Naive thymus-derived CD8-positive, alpha-beta T cell (primary cell): ENCODE data around the gene SLC15A3. TPM values are rescaled to one million over a fixed set of nuclear protein-coding genes. Genes with fewer than 3 reads are reported as not detected.
"Not testable (repeated sequence)": the region's sequence is repeated elsewhere in the genome, so short reads cannot be mapped to it uniquely, and the experiment has no call there.

Experiments used
- ATAC-seq, 2 donors: fragments of 150-1000 bp; cut with Tn5 transposase in 1 of 2; sonication (Bioruptor Pico), chemical (Tn5 transposase) in 1 of 2; 1 replicate in 1 of 2; 2 replicates in 1 of 2; pipeline ENCODE4 v1.10.0; 2021; ENCODE audit warnings: mild to moderate bottlenecking in 2 of 2, moderate library complexity in 2 of 2
- POLR2A ChIA-PET: fragments of 350-600 bp; sonication (Branson Sonifier 250); formaldehyde crosslinking; loops from one replicate; lab custom pipeline; 2021; ENCODE audit warnings: antibody characterized with exemption; lab: Charles Lee
- DNase-seq, 10 donors: peaks; one replicate each; pipeline versions ENCODE4 v3.0.0 to v3.0.0-alpha.2; 2020 to 2022
- H3K27ac Mint-ChIP-seq, 10 donors: one replicate each; pipeline ENCODE4 v1.8.0; 2020 to 2022; ENCODE audit warnings: mild to moderate bottlenecking in 10 of 10, mixed read lengths in 10 of 10, moderate library complexity in 4 of 10, inconsistent platforms in 1 of 10
- H3K27me3 Mint-ChIP-seq, 5 donors: one replicate each; pipeline ENCODE4 v1.8.0; 2021 to 2022; ENCODE audit warnings: mixed read lengths in 5 of 5
- H3K36me3 Mint-ChIP-seq, 3 donors: one replicate each; pipeline ENCODE4 v1.8.0; 2020 to 2022; ENCODE audit warnings: mixed read lengths in 3 of 3, mild to moderate bottlenecking in 2 of 3, inconsistent platforms in 1 of 3
- H3K4me1 Mint-ChIP-seq, 4 donors: one replicate each; pipeline ENCODE4 v1.8.0; 2021 to 2022; ENCODE audit warnings: mixed read lengths in 4 of 4
- H3K4me3 Mint-ChIP-seq, 10 donors: one replicate each; pipeline ENCODE4 v1.8.0; 2020 to 2022; ENCODE audit warnings: mild to moderate bottlenecking in 10 of 10, mixed read lengths in 10 of 10, moderate library complexity in 6 of 10, inconsistent platforms in 1 of 10
- H3K9me3 Mint-ChIP-seq, 9 donors: one replicate each; pipeline ENCODE4 v1.8.0; 2020 to 2022; ENCODE audit warnings: mixed read lengths in 9 of 9, mild to moderate bottlenecking in 3 of 9, inconsistent platforms in 1 of 9, moderate library complexity in 1 of 9
- polyA plus RNA-seq, 3 donors: library from polyadenylated mRNA; unstranded; fragments of 300-500 nt; fragmentation: Illumina TruSeq; gene quantifications; one replicate each; pipeline ENCODE4 v1.2.3, GENCODE V29; 2021
- total RNA-seq, 8 experiments: library from RNA in 2 of 8; stranded (reverse) in 2 of 8; gene quantifications; one replicate each; pipeline ENCODE4 v1.2.3 and lab custom pipeline; 2021 to 2026

The SLC15A3 gene
- total and polyA plus RNA-seq, 5 experiments from 2014 or later: 0.90 to 14.9 (median 3.4) TPM

DNA sequence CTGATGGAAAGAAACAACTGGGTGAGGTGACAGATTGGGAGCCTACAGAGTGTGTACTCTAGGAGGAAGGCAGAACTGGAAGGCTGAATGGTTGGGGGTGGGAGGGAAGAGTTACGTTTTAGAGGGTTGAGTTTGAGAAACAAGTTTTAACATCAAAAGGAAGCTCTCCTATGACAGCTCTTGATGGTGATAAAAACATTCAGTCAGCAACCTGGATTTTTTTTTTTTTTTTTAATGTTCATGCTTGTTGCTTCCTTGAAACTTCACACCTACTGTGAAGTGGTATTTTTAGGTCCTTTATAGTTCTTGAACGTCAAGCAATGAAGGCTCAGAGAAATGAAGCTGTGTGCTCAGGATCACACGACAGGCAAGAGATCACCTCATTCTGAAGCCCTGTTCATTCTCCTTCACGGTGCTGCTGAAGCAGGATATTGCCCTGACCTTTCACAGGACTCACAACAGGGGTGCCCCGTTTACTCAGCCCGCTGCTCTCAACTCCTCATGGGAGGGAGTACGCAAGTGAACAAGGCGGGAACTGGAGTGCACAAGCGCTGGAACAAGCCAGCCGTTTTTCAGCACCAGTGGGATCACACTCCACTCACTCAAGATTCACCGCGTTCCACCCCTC, 39.6 kb downstream of the SLC15A3 start:
- H3K9me3 Mint-ChIP-seq: peaks cover 0 to 2% (median 0%) of the 10 kb centered on the region in 9 donors
- H3K27ac Mint-ChIP-seq: peak overlapping the region; percentile 91 to 100 (median 98)
- peak in 8 of 10 donors; percentile 39 to 83 (median 62) for DNase-seq
- ATAC-seq: peak; percentile 51 to 72
- H3K27me3 Mint-ChIP-seq: peaks cover 0 to 1% (median 0%) of the 10 kb centered on the region in 5 donors
- H3K4me3 Mint-ChIP-seq: peak overlapping the region; percentile 51 to 100 (median 98)
- POLR2A ChIA-PET: interaction anchor here (0.6 to 4.5 kb wide), 16 partner anchors 7 to 1733 kb away, joined by 3 to 48 read pairs (median 4); partner anchors contain the start of genes CD5, PRPF19 and TMEM132A
- H3K4me1 Mint-ChIP-seq: peaks cover 29 to 80% (median 71%) of the 10 kb centered on the region in 4 donors
- H3K36me3 Mint-ChIP-seq: peaks cover 0 to 7% (median 2%) of the 10 kb centered on the region in 3 donors

DNA sequence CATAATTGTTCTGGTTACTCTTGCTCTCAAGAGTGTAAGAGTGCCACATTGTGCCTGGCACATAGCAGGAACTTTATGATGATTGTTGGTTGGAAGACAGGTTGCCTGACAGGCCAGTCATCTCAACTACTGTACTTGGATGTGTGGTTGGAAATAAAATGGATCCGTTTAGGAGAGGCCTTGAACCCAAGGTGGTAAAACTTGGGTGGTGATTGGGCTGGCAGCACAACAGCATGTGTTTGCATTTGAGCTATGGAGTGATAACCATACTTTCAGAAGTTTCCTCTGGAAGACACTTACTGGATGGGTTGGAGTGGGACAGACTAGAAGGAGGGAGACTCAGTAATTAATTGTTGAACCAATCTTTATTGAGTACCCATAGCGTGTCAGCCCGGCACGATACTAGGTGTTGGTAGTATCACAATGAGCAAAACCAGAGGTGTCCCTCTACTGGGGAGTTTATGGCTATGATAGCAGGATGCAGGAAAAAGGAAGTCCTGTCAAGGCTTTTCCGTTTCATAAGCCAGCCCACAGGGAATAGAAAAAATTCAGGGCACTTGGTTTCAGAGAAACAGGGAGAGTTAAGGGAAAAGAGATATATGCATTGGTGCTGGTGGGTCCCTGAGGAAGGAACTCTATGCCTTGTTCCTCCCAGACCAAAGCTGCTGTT, 41.1 kb downstream of the SLC15A3 start:
- POLR2A ChIA-PET: interaction anchor here (0.8 kb wide), 1 partner anchor 141 kb away, joined by 3 read pairs; no protein-coding TSS in a partner anchor
- Mint-ChIP-seq H3K4me3 (peak overlapping the region in 5 of 10 donors; percentile 17 to 42 (median 30)), H3K27ac (peak overlapping the region in 9 of 10 donors; percentile 91 to 100 (median 98)), H3K36me3 (peaks cover 0 to 2% (median 2%) of the 10 kb centered on the region in 3 donors), H3K4me1 (peaks cover 30 to 76% (median 69%) of the 10 kb centered on the region in 4 donors), H3K9me3 (peaks cover 0 to 2% (median 0%) of the 10 kb centered on the region in 9 donors), H3K27me3 (peaks cover 0 to 1% (median 0%) of the 10 kb centered on the region in 5 donors)
- DNase-seq (no peak), ATAC-seq (no peak)

DNA sequence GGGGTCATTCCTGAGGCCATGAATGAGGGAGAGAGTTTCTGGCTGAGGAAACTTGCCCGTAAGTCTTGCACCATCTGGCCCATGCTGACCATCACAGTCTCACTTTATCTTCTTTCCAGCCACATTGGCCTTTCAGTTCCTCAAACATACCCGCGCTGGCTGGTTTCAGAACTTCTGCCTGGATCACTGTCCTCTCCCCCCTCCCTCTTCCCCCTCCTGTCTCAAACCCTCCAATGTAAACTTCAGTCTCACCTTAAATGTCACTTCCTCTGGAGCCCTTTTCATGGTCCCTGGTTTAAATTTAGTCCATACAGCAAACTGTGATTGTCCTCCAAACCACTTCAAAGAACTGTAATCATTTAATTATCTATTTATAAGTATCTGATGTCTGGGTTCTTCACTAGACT, 41.7 kb downstream of the SLC15A3 start:
- Mint-ChIP-seq H3K4me3 (no peak overlapping the region), H3K27me3 (peaks cover 0 to 1% (median 0%) of the 10 kb centered on the region in 5 donors), H3K36me3 (peaks cover 0 to 2% (median 0%) of the 10 kb centered on the region in 3 donors), H3K27ac (peak overlapping the region in 8 of 10 donors; percentile 22 to 100 (median 98)), H3K9me3 (peaks cover 0 to 2% (median 0%) of the 10 kb centered on the region in 9 donors), H3K4me1 (peaks cover 29 to 76% (median 68%) of the 10 kb centered on the region in 4 donors)
- POLR2A ChIA-PET: no interaction called here
- no peak for DNase-seq
- ATAC-seq: no peak

DNA sequence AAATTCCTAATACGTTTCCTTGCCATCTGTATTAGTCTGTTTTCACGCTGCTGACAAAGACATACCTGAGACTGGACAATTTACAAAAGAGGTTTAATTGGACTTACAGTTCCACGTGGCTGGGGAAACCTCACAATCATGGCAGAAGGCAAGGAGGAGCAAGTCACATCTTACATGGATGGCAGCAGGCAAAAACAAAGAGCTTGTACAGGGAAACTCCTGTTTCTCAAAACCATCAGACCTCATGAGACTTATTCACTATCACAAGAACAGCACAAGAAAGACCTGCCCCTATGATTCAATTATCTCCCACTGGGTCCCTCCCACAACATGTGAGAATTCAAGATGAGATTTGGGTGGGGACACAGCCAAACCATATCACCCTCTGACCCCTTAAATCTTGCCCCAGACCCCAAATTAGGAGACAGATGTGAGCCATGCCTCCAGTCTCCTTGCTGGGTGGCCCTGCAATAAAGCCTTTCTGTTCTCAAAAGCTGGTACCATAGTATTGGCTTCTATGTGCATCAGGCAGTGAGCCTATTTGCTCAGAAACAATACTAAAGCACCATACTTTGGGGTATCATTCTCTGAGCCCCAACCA, 42.2 kb downstream of the SLC15A3 start:
- Mint-ChIP-seq H3K27ac (peak overlapping the region in 8 of 10 donors; percentile 42 to 100 (median 76)), H3K4me1 (peaks cover 31 to 76% (median 68%) of the 10 kb centered on the region in 4 donors)
- H3K4me3 Mint-ChIP-seq, H3K27me3 Mint-ChIP-seq, DNase-seq, ATAC-seq, H3K36me3 Mint-ChIP-seq, H3K9me3 Mint-ChIP-seq: not testable (repeated sequence)
- POLR2A ChIA-PET: interaction anchor here (0.7 kb wide), 1 partner anchor 1500 kb away, joined by 3 read pairs; no protein-coding TSS in a partner anchor

DNA sequence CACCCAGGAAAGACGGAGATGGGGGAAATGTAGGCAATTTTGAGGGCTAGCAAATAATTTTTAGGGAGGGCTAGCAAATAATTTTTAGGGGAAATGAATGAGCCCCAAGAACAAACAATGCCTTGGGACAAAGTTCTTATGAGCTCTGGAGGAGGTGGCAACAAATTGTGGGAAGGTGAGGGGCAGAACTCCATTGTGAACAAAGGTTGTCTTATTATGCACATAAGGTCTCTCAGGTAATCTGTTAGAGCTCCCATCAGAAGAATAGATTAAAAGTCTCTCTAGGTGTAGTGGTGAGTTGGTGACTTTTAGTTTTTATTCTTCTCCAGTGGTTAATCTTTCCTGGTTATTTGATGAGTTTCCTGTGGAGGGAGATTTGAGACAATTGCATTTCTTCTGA, 43.2 kb downstream of the SLC15A3 start:
- POLR2A ChIA-PET: no interaction called here

DNA sequence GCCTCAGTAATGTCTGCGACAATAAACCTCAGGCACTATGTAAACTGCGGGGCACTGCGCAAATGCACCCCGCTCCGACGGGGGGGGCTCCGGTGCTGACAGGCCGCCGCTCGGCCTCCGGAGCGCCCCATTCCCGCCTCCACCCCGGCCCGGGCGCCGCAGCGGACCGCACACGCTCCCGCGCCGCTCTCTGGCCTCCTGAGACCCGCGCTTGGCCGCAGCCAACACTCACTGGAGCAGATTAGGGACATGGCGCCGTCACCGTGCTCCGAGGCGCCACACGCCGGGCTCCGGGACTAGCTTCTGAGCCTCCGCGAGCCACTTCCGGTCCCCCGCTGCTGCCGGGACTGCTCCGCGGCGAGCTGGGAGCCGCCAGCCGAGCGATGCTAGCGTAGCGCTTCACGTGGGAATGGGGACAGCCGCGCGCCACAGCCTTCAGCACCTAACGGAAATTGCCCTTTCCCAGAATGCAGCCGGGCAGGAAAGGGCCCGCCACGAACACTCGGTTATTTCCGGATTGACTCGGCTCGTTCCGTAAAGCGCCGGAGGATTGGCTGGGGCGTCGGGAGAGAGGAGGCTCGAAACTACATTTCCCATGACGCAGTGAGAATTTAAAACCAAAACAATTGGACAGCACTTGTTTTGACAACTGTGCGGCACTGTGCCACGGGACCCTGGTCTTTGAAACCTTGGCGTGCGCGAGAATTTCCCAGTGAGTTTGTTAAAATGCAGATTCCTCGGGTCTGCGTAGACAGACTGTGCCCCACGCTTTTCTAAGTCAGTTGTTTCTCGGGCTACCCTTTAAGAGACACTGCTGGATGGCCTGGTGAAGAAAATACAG, 45.6 kb downstream of the SLC15A3 start, which contains the start of gene PRPF19:
Gene PRPF19, minus strand, starts transcription at position 454 of the 841 bp plus-strand sequence. Its CDS starts 203 bp downstream, at position 251.
- peaks cover 30 to 68% (median 60%) of the 10 kb centered on the region in 4 donors for H3K4me1 Mint-ChIP-seq
- POLR2A ChIA-PET: interaction anchor here (0.6 to 3.6 kb wide), 13 partner anchors 9 to 174 kb away, joined by 3 to 48 read pairs (median 4); partner anchors contain the start of genes CD6, SLC15A3, TMEM109 and ZP1

More for the DNA sequence above, 43.2 kb downstream of the SLC15A3 start:
- peaks cover 34 to 83% (median 73%) of the 10 kb centered on the region in 4 donors for H3K4me1 Mint-ChIP-seq
- DNase-seq (no peak), ATAC-seq (no peak)
- peak overlapping the region in 6 of 10 donors; percentile 2 to 100 (median 91) for H3K27ac Mint-ChIP-seq
- H3K4me3 Mint-ChIP-seq: no peak overlapping the region
- peaks cover 0 to 2% (median 0%) of the 10 kb centered on the region in 3 donors for H3K36me3 Mint-ChIP-seq
- H3K27me3 Mint-ChIP-seq: no peaks in the 10 kb centered on the region
- peaks cover 0 to 2% (median 0%) of the 10 kb centered on the region in 9 donors for H3K9me3 Mint-ChIP-seq

DNA sequence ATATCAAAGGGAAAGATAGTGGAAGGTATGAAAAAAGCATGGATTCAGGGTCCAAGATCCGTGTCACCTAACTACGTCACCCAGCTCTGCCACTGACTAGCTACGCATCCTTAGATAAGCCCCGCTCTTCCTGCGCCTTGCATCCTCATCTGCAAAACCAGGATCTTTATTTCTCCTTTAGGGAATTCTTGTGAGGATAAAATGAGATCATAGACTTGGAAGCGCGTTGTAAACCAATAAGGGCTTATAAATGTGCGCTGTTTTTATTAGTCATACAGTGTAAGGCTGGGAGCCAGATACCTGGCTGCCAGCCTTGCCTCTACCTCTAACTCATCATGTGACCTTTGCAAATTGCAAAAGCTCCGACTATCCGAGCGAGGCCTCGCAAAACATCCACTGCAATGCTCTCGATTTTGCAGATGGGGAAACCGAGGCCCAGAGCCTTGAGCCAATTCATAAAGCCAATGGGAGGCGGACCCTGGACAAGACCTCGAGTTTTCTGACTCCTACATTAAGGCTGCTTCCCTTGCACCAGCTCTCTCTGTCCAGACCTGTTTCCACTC, 46.3 kb downstream of the SLC15A3 start:
- Mint-ChIP-seq H3K9me3 (peaks cover 0 to 2% (median 0%) of the 10 kb centered on the region in 9 donors), H3K27ac (peak overlapping the region; percentile 84 to 100 (median 96)), H3K4me1 (peaks cover 25 to 60% (median 55%) of the 10 kb centered on the region in 4 donors), H3K27me3 (no peaks in the 10 kb centered on the region), H3K4me3 (peak overlapping the region; percentile 86 to 97 (median 92)), H3K36me3 (peaks cover 0 to 31% (median 8%) of the 10 kb centered on the region in 3 donors)
- ATAC-seq (no peak), DNase-seq (peak in 1 of 10 donors; percentile 25)
- POLR2A ChIA-PET: interaction anchor here (0.7 to 3.6 kb wide), 9 partner anchors 9 to 175 kb away, joined by 3 to 48 read pairs (median 4); partner anchors contain the start of genes CD6, SLC15A3 and TMEM109

More for the DNA sequence above, 45.6 kb downstream of the SLC15A3 start, which contains the start of gene PRPF19:
- peaks cover 0 to 24% (median 6%) of the 10 kb centered on the region in 3 donors for H3K36me3 Mint-ChIP-seq
- peak within 1 kb of the TSS; percentile 94 to 100 (median 99) for H3K27ac Mint-ChIP-seq
- peaks cover 0 to 2% (median 0%) of the 10 kb centered on the region in 9 donors for H3K9me3 Mint-ChIP-seq
- DNase-seq (peak; percentile 96 to 100 (median 99)), ATAC-seq (peak; percentile 89 to 91)
- peak within 1 kb of the TSS; percentile 86 to 97 (median 92) for H3K4me3 Mint-ChIP-seq
- H3K27me3 Mint-ChIP-seq: no peaks in the 10 kb centered on the region

DNA sequence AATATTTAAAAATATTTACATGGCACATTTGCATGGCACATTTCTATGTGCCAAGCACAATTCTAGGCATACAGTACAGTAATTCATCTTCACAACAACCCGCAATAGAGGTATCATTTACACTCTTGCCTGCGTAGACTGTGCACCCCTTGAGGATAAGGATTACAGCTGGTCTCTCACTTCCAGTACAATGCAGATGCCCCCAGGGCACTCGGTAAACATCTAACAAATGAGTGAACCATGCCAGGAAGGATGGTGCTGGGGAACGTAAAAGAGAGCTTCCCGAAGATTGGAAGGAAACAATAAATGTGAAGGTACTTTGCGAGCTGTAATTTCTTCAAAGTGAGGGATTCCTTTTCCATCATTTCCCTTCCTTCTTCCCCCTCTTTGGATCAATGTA, 46.9 kb downstream of the SLC15A3 start:
- no peak for ATAC-seq
- H3K36me3 Mint-ChIP-seq: peaks cover 0 to 37% (median 8%) of the 10 kb centered on the region in 3 donors
- peak overlapping the region; percentile 84 to 100 (median 96) for H3K27ac Mint-ChIP-seq
- H3K4me1 Mint-ChIP-seq: peaks cover 24 to 54% (median 50%) of the 10 kb centered on the region in 4 donors
- no peak for DNase-seq
- POLR2A ChIA-PET: interaction anchor here (1.0 to 3.6 kb wide), 6 partner anchors 8 to 175 kb away, joined by 3 to 48 read pairs (median 5); partner anchors contain the start of genes SLC15A3 and TMEM109
- H3K9me3 Mint-ChIP-seq: peaks cover 0 to 2% (median 0%) of the 10 kb centered on the region in 9 donors
- H3K4me3 Mint-ChIP-seq: peak overlapping the region; percentile 86 to 97 (median 92)
- no peaks in the 10 kb centered on the region for H3K27me3 Mint-ChIP-seq

DNA sequence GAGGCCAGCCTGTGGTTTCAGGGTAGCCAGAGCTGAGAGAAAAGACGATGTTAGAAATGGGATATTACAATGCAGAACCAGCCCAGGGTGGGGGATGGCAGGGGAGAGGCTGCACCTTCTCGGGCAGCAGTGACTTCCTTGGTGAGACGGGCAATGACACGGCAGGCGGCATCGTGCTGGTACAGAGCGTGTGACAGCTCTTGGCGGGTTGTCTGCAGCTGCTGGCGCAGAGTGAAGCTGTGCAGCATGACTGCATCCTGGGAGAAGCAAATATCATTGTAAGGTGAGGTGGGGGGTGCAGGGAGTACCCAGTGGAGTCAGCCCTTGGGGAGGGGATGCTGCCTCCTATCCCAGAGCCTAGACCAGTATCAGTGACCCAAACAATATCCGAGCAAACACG, 49.4 kb downstream of the SLC15A3 start:
- no peak for DNase-seq
- no peak for ATAC-seq
- Mint-ChIP-seq H3K27me3 (no peaks in the 10 kb centered on the region), H3K27ac (peak overlapping the region in 4 of 10 donors; percentile 20 to 70 (median 66)), H3K4me1 (peaks cover 24 to 50% (median 42%) of the 10 kb centered on the region in 4 donors), H3K9me3 (no peaks in the 10 kb centered on the region), H3K4me3 (no peak overlapping the region), H3K36me3 (peaks cover 3 to 60% (median 11%) of the 10 kb centered on the region in 3 donors)
- POLR2A ChIA-PET: interaction anchor here (2.0 to 2.5 kb wide), 2 partner anchors 10 to 72 kb away, joined by 6 to 8 read pairs; no protein-coding TSS in a partner anchor

DNA sequence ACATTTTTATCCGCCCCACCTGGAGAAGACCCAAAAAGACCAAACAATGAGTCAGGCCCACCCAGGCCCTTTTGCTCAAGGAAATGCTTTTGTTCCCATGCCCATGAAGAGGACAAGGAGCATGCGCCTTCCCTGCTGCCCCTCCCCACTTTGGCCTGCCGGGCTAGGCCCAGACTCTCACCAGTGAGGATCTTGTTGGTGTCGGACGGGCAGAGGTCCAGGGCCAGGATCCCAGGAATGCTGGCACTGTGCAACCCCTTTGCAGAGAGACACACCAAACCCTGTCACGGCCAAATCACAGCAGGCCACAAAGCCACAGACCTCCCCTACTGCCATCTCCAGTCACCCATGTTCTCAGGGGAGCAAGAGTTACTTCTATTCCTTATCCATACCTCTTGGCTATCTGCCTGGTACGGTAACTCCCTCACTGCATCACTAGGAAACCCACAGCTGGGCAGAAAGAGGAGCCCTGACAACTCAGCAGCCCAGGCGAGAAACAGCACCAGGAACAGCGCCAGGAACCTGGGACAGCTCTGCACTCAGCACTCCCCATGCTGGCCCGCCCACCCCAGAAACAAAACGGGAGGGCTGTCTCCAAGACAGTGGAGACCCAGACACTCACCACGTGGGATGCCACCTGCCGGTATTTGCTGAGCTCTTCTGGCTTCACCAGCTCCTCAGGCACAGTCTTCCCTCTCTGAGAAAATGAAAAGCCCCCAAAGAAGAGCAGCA, 51.1 kb downstream of the SLC15A3 start:
- H3K4me3 Mint-ChIP-seq: no peak overlapping the region
- POLR2A ChIA-PET: interaction anchor here (0.6 to 2.5 kb wide), 4 partner anchors 9 to 278 kb away, joined by 3 to 8 read pairs (median 4); no protein-coding TSS in a partner anchor
- DNase-seq (no peak), ATAC-seq (no peak)
- no peaks in the 10 kb centered on the region for H3K27me3 Mint-ChIP-seq
- H3K36me3 Mint-ChIP-seq: peaks cover 6 to 77% (median 14%) of the 10 kb centered on the region in 3 donors
- H3K4me1 Mint-ChIP-seq: peaks cover 21 to 36% (median 30%) of the 10 kb centered on the region in 4 donors
- no peaks in the 10 kb centered on the region for H3K9me3 Mint-ChIP-seq
- H3K27ac Mint-ChIP-seq: peak overlapping the region in 2 of 10 donors; percentile 52 to 84
